Stimulated activated CD8-positive, alpha-beta memory T cell treated with anti-CD3 and anti-CD28 coated beads, Interleukin-2, amount 100 ng/mL, for 1 hour (primary cell): ENCODE measurements around the gene FAM20A.

ENCODE experiments used
- DNase-seq, 2 donors: peaks; one replicate each; pipeline ENCODE4 v3.0.0-alpha.2; 2020; ENCODE audit warnings: low read depth in 2 of 2

Gene FAM20A

GRCh38 chr17:68610554-68610953 is 9.4 kb upstream of the FAM20A start:
- DNase-seq = no peak

- DNase-seq = no peak
These were observed 7.5 kb upstream of the FAM20A start for GRCh38 chr17:68608515-68609130.

GRCh38 chr17:68606451-68607307 is 5.5 kb upstream of the FAM20A start:
- no peak for DNase-seq

- no peak for DNase-seq
These were observed 4.7 kb upstream of the FAM20A start for GRCh38 chr17:68605914-68606313.

- DNase-seq = no peak
These were observed 2.5 kb upstream of the FAM20A start for GRCh38 chr17:68603656-68604055.

- no peak for DNase-seq
These were observed 1.9 kb upstream of the FAM20A start for GRCh38 chr17:68603027-68603426.

- no peak for DNase-seq
These were observed 1.1 kb upstream of the FAM20A start for GRCh38 chr17:68602289-68602688.

- no peak for DNase-seq
These were observed 560 bp upstream of the FAM20A start for GRCh38 chr17:68601565-68602288.

GRCh38 chr17:68600067-68600930 is 868 bp downstream of the FAM20A start:
- no peak for DNase-seq

GRCh38 chr17:68599552-68600066 is 1.6 kb downstream of the FAM20A start:
- DNase-seq = no peak

- no peak for DNase-seq
These were observed 2.1 kb downstream of the FAM20A start for GRCh38 chr17:68599091-68599490.

GRCh38 chr17:68598545-68598961 is 2.6 kb downstream of the FAM20A start:
- no peak for DNase-seq

- no peak for DNase-seq
These were observed 3.1 kb downstream of the FAM20A start for GRCh38 chr17:68598074-68598473.

- no peak for DNase-seq
These were observed 4.7 kb downstream of the FAM20A start for GRCh38 chr17:68596411-68596945.

GRCh38 chr17:68595986-68596385 is 5.2 kb downstream of the FAM20A start:
- DNase-seq = no peak

- DNase-seq = no peak
These were observed 5.7 kb downstream of the FAM20A start for GRCh38 chr17:68595496-68595895.

- no peak for DNase-seq
These were observed 6.6 kb downstream of the FAM20A start for GRCh38 chr17:68594552-68594951.

- DNase-seq = no peak
These were observed 8.2 kb downstream of the FAM20A start for GRCh38 chr17:68592682-68593641.

- no peak for DNase-seq
These were observed 9.2 kb downstream of the FAM20A start for GRCh38 chr17:68592009-68592408.

- no peak for DNase-seq
These were observed 9.6 kb downstream of the FAM20A start for GRCh38 chr17:68591583-68591982.
